K562 (cell line): ENCODE results near the gene PGLYRP1. TPM values are rescaled to one million over a fixed set of nuclear protein-coding genes. Genes with fewer than 3 reads are reported as not detected.
A peak's percentile ranks its signal among the peaks of the same experiment; 100 is the strongest.

Experiments
- ATAC-seq: fragments of 200-7000 bp; cut with Tn5 transposase; 3 replicates; pipeline ENCODE4 v1.9.1; 2020; ENCODE audit warnings: moderate library complexity
- BruUV-seq: library from RNA; stranded (reverse); fragments of 400-500 nt; replicated peaks from 2 replicates; lab custom pipeline; 2021; lab: Mats Ljungman, UMichigan
- CTCF ChIA-PET: fragments of 300-600 bp; formaldehyde crosslinking; extraction: SDS; loops from one replicate; lab custom pipeline; 2021; ENCODE audit warnings: low intra/inter-chr PET ratio; lab: Yijun Ruan, JAX
- POLR2A ChIA-PET: fragments of 300-600, 350-650 bp; sonication (Branson Sonifier 250); formaldehyde crosslinking; extraction: SDS; loops from one replicate; lab custom pipeline; 2021; ENCODE audit warnings: antibody characterized with exemption, inconsistent platforms; lab: Yijun Ruan, JAX
- DNase-seq, 4 experiments: peaks; one replicate each; pipeline versions ENCODE4 v3.0.0 to v3.0.0-alpha.2; 2011 to 2018; ENCODE audit warnings: low spot score in 3 of 4, mixed read lengths in 3 of 4; ENCODE audit errors: extremely low read depth in 1 of 4
- FAIRE-seq: peaks from 2 replicates; lab custom pipeline; 2011; peaks lifted over from hg19 to GRCh38; lab: Jason Lieb, UNC
- H2AFZ ChIP-seq: 2 replicates; pipeline ENCODE4 v1.6.0; 2011; ENCODE audit warnings: low read depth, low read length, control low read depth, inconsistent platforms
- H3K27ac ChIP-seq: fragments of 200-600 bp; 3 replicates; pipeline ENCODE4 v1.8.0; 2011; ENCODE audit warnings: low read depth, mild to moderate bottlenecking, control low read depth, inconsistent platforms, low read length, moderate library complexity, mixed read lengths; ENCODE audit errors: extremely low read depth
- H3K27me3 ChIP-seq, 2 experiments: fragments of 300-600 bp in 1 of 2; 2 replicates in 1 of 2; 3 replicates in 1 of 2; pipeline versions ENCODE4 v1.6.0 to v1.8.0; 2011; ENCODE audit warnings: inconsistent platforms in 2 of 2, low read length in 2 of 2, mild to moderate bottlenecking in 1 of 2, mixed read lengths in 1 of 2, moderate library complexity in 1 of 2; ENCODE audit not compliant: control insufficient read depth in 2 of 2, insufficient read depth in 2 of 2
- H3K36me3 ChIP-seq: fragments of 300-600 bp; 3 replicates; pipeline ENCODE4 v1.8.0; 2011; ENCODE audit warnings: mild to moderate bottlenecking, low read length, inconsistent platforms; ENCODE audit not compliant: control insufficient read depth, insufficient read depth
- H3K4me1 ChIP-seq, 2 experiments: fragments of 200-600 bp in 1 of 2; replicated peaks in 1 of 2; 2 replicates in 1 of 2; 3 replicates in 1 of 2; pipeline versions ENCODE4 v1.5.1 to v1.8.0; 2011; ENCODE audit warnings: inconsistent platforms in 2 of 2, low read length in 2 of 2, mild to moderate bottlenecking in 1 of 2, mixed read lengths in 1 of 2, moderate library complexity in 1 of 2; ENCODE audit not compliant: control insufficient read depth in 2 of 2, insufficient read depth in 2 of 2
- H3K4me2 ChIP-seq: 2 replicates; pipeline ENCODE4 v1.6.1; 2011; ENCODE audit warnings: low read length, control low read depth, inconsistent platforms, mixed read lengths; ENCODE audit not compliant: insufficient read depth
- H3K4me3 ChIP-seq: fragments of 200-600 bp; sonication (generic), shearing (Covaris generic); 2 replicates; pipeline ENCODE4 v1.5.1; 2016; ENCODE audit warnings: control low read depth, inconsistent platforms
- H3K79me2 ChIP-seq: fragments of 200-600 bp; 3 replicates; pipeline ENCODE4 v1.8.0; 2011; ENCODE audit warnings: low read length, inconsistent platforms; ENCODE audit not compliant: control insufficient read depth, insufficient read depth
- H3K9ac ChIP-seq, 2 experiments: 2 replicates each; pipeline versions ENCODE4 v1.6.0 to v1.6.1; 2011; ENCODE audit warnings: low read depth in 2 of 2, low read length in 2 of 2, control low read depth in 1 of 2, inconsistent platforms in 1 of 2, mild to moderate bottlenecking in 1 of 2, mixed read lengths in 1 of 2; ENCODE audit not compliant: insufficient read depth in 1 of 2
- H3K9me1 ChIP-seq: one replicate; pipeline ENCODE4 v1.6.0; 2011; ENCODE audit warnings: inconsistent platforms, mild to moderate bottlenecking, low read length, moderate library complexity; ENCODE audit not compliant: control insufficient read depth, insufficient read depth
- H3K9me3 ChIP-seq: replicated peaks from 2 replicates; pipeline ENCODE4 v1.5.1; 2011; ENCODE audit warnings: low read depth, low read length, inconsistent platforms; ENCODE audit not compliant: control insufficient read depth, insufficient read depth
- H4K20me1 ChIP-seq: replicated peaks from 2 replicates; pipeline ENCODE4 v1.6.1; 2011; ENCODE audit warnings: low read length, inconsistent platforms, mixed read lengths; ENCODE audit not compliant: control insufficient read depth, insufficient read depth
- EGR1 ChIP-seq: fragments of 450-650 bp; conservative IDR thresholded peaks from 2 replicates; pipeline ENCODE4 v1.6.1; 2017; ENCODE audit warnings: mild to moderate bottlenecking
- FOXP4 ChIP-seq: sonication (generic); formaldehyde crosslinking; IDR thresholded peaks from 2 replicates; pipeline ENCODE4 v1.8.0; 2022; ENCODE audit warnings: mild to moderate bottlenecking, missing genetic modification reagents, borderline replicate concordance
- WGBS: fragments of 100-300 bp; shearing (Covaris generic); methylation state at CpG from one replicate; pipeline ENCODE4 v1.1.6; 2016; ENCODE audit warnings: low coverage, mixed read lengths; ENCODE audit not compliant: insufficient coverage; ENCODE audit errors: missing lambda C conversion rate; 5-methylcytosine and 5-hydroxymethylcytosine counted together
- in situ Hi-C: fragments of 300-500 bp; cut with MboI; formaldehyde crosslinking; loops from 4 replicates; pipeline ENCODE4 v1.15.0; 2018; ENCODE audit warnings: inconsistent platforms, mixed read lengths
- intact Hi-C: fragments of 100-400 bp; cut with micrococcal nuclease; formaldehyde crosslinking; loops from 2 replicates; pipeline ENCODE4 v1.14.2; 2022
- polyA plus RNA-seq, 8 experiments: library from polyadenylated mRNA; depleted of rRNA in 4 of 8; stranded (reverse) in 5 of 8; unstranded in 3 of 8; fragments of >200 nt; fragmentation: Nextera tagmentation in 2 of 8; fragmentation: Illumina TruSeq in 1 of 8; extraction: Ambion mirVana in 2 of 8; extraction: Trizol in 1 of 8; gene quantifications; 2 replicates each; pipeline versions ENCODE4 v1.2.1 to v1.2.3, GENCODE V29; 2011 to 2014; ENCODE audit warnings: inconsistent platforms in 1 of 8, missing spikeins in 1 of 8
- total RNA-seq, 7 experiments: library from RNA; depleted of rRNA in 6 of 7; stranded (reverse); fragments of >200 nt in 6 of 7; fragmentation: Illumina TruSeq in 2 of 7; extraction: Trizol in 2 of 7; gene quantifications; 2 replicates each; pipeline versions ENCODE4 v1.2.1 to v1.2.3, GENCODE V29; 2011 to 2021; ENCODE audit warnings: low replicate concordance in 1 of 7

PGLYRP1 gene
- total and polyA plus RNA-seq, 9 of the 15 experiments (the other 6 are each of a cell fraction or from before 2014, with no cell fraction given): not detected

DNA sequence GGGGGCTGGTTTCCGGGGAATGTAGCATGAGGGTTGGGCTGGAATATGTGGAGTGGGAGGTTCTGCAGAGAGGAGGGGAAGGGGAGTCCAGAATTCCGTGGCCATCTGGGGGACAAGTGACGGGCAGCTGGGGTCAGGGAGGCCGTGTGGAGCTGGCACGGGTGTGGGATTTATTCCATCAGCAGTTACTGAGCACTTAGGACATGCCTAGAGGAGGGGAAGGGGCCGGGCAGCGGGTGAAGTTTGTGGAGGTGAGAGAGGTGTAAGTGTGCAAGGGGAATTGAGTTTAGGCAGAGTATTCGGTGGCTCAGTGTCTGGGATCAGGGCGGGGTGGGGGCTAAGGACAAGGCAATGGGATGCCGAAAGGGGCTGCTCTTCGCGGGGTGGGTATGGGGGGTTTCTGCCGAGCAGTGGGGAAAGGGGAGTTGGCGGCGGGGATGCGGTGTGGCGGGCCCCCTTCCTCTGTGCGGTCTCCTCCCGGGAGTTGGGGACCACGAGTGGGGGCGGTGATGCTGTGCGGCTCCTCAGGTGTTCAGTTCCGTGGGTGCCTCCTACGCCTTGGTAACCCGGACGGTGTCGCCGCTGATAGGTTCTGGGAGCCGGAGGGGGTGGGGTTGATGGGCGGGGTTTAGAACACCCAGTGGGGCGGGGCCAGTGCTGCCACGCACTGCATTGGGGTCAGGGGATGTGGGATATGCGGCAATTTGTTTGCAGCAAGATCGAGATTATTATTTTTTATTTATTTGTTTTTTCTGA is 22.2 kb downstream of the PGLYRP1 start:
- Histone ChIP-seq H3K9me1 (no peaks in the 10 kb centered on the region), H3K27ac (no peak overlapping the region), H2AFZ (no peak overlapping the region), H3K27me3 (no peaks in the 10 kb centered on the region), H3K36me3 (peaks cover 10% of the 10 kb centered on the region; the same call in 2 of the 3 replicates), H3K9ac (peak overlapping the region in 1 of 2 experiments; percentile 21; a peak in 1 of 4 replicates), H3K9me3 (no peaks in the 10 kb centered on the region), H3K4me1 (peaks cover 20 to 25% of the 10 kb centered on the region in 2 experiments; a peak in 4 of 5 replicates), H4K20me1 (peaks cover 17% of the 10 kb centered on the region), H3K4me2 (no peak overlapping the region; the same call in 1 of the 2 replicates), H3K79me2 (peaks cover 6% of the 10 kb centered on the region; the same call in 2 of the 3 replicates), H3K4me3 (no peak overlapping the region)
- peak; percentile 93 for ATAC-seq
- ChIA-PET POLR2A (no interaction called here), CTCF (no interaction called here)
- peak; percentile 72 to 88 (median 86) for DNase-seq
- BruUV-seq: no TSS peak
- TF ChIP-seq FOXP4 (CRISPR knock-in tag): no peak
- TF ChIP-seq EGR1: peak; percentile 39; the same call in 1 of the 2 replicates
- WGBS: 22% methylated on average over 23 of the region's 34 CpGs
- intact Hi-C loops (no loop called here), in situ Hi-C loops (loop anchor here (10.0 kb wide), 1 partner anchor 196 kb away; no protein-coding TSS in a partner anchor)
- no peak for FAIRE-seq
